Measurements from ENCODE around the gene KCNK6.
"Not testable (repeated sequence)": the region's sequence is repeated elsewhere in the genome, so short reads cannot be mapped to it uniquely, and the experiment has no call there.

The KCNK6 gene

GRCh38 chr19:38324431-38324830 is 4.8 kb downstream of the KCNK6 start:
- DNase-seq = no peak

DNA sequence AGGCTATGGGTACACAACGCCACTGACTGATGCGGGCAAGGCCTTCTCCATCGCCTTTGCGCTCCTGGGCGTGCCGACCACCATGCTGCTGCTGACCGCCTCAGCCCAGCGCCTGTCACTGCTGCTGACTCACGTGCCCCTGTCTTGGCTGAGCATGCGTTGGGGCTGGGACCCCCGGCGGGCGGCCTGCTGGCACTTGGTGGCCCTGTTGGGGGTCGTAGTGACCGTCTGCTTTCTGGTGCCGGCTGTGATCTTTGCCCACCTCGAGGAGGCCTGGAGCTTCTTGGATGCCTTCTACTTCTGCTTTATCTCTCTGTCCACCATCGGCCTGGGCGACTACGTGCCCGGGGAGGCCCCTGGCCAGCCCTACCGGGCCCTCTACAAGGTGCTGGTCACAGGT is 6.9 kb downstream of the KCNK6 start:
- no peak for DNase-seq

DNA sequence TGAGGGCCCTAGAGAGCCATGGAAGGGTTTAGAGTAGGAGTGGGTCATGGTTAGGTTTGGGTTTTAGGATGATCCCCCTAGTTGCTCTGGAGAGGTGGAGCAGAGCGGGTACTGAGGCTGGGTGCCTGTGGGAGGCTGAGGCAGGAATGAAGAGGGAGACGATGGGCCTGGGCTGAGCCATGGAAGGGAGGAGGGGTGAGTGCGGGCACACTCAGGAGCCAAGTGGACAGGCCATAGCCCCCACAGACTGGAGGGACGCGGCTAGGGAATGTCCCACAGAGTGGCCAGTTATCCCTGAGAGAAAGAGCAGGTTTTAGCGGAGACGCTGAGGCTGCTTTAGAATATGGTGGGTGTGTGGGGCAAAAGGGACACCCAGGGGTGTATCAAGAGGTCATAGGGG is 10.0 kb downstream of the KCNK6 start:
- no peak for DNase-seq

- DNase-seq = no peak
These were observed 12.1 kb downstream of the KCNK6 start for GRCh38 chr19:38331728-38332127.

- DNase-seq = no peak
These were observed 13.6 kb downstream of the KCNK6 start for GRCh38 chr19:38333245-38333644.

DNA sequence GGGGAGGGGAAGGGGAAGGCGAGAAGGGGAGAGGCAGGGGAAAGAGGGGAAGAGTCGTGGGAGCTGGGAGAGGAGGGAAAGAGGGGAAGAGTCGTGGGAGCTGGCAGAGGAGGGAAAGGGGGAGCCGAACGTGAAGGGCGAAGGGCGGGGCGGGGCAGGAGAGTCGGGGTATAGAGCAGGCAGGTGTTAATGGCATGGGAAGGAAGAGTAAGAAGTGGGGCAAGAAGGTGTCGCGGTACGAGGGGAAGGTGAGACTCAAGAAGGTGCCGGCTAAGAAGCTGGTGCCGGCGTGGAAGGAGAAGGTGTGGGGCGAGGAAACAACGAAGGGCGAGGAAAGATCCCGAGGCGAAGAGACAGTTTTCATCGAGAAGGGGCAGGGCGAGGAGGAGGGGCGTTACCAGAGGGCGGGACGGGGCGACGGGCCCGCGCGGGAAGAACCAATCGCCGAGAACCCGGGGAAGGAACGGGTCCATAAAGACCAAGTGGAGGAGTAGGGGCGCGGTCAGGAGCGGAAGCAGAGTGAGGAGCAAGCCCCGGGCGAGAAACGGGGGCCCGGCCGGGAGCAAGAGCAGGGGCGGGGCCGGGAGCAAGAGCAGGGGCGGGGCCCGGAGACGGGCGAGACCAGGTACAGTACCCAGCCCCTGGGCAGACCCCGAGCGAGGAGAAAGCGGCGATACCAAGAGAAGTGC is 16.4 kb downstream of the KCNK6 start:
- peak; percentile 96 to 97 for DNase-seq

DNA sequence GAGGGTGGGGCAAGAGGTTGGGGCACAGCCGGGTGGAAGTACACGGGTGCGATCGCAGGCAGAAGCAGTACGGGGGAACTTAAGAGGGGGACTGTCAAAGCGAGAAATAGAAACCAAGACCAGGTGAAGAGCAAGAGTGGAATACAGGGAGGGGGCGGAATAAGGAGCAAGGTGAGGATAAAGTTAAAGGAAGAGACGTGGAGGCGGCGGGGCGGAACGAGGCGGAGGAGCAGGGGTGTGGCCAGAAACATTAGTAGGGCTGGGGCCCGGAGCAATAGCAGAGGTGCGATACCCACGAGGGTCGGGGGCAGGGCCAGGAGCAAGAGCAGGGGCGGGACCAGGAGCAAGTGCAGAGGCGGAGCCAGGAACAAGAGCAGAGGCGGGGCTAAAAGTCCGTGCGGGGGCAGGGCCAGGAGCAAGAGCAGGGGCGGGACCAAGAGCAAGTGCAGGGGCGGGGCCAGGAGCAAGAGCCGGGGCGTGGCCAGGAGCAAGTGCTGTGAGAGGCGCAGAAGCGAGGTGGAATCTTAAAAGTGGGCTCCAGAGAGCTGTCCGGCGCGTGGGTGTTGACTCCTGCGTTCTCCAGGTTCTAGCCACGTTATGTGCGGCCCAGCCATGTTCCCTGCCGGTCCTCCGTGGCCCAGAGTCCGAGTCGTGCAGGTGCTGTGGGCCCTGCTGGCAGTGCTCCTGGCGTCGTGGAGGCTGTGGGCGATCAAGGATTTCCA is 17.2 kb downstream of the KCNK6 start:
- DNase-seq = peak; percentile 97 to 98

- DNase-seq = no peak
These were observed 17.7 kb downstream of the KCNK6 start for GRCh38 chr19:38337360-38337653.

- DNase-seq = not testable (repeated sequence)
These were observed 19.4 kb downstream of the KCNK6 start for GRCh38 chr19:38339011-38339410.

- DNase-seq = no peak
These were observed 21.3 kb downstream of the KCNK6 start for GRCh38 chr19:38340927-38341326.

- DNase-seq = no peak
These were observed 27.2 kb downstream of the KCNK6 start for GRCh38 chr19:38346837-38347236.

DNA sequence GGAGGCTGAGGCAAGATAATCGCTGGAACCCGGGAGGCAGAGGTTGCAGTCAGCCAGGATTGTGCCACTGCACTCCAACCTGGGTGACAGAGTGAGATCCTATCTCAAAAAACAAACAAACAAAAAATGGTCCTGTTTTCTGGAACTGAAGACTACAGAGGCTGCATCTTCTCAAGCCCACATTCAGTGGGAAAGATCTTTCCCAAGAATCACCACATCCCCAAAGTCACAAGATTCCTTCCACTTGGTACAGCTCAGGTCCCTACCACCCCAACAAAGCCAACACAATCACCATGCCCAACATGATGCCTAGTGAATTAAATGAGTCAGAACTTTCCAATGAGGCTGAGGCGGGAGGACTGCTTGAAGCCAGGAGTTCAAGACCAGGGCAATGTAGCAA is 31.2 kb downstream of the KCNK6 start:
- DNase-seq = no peak

GRCh38 chr19:38351865-38352395 is 32.3 kb downstream of the KCNK6 start:
- no peak for DNase-seq

- DNase-seq = no peak
These were observed 33.0 kb downstream of the KCNK6 start for GRCh38 chr19:38352611-38353010.

- DNase-seq = no peak
These were observed 36.4 kb downstream of the KCNK6 start for GRCh38 chr19:38355728-38356725.

- DNase-seq = no peak
These were observed 38.4 kb downstream of the KCNK6 start for GRCh38 chr19:38358071-38358470.

DNA sequence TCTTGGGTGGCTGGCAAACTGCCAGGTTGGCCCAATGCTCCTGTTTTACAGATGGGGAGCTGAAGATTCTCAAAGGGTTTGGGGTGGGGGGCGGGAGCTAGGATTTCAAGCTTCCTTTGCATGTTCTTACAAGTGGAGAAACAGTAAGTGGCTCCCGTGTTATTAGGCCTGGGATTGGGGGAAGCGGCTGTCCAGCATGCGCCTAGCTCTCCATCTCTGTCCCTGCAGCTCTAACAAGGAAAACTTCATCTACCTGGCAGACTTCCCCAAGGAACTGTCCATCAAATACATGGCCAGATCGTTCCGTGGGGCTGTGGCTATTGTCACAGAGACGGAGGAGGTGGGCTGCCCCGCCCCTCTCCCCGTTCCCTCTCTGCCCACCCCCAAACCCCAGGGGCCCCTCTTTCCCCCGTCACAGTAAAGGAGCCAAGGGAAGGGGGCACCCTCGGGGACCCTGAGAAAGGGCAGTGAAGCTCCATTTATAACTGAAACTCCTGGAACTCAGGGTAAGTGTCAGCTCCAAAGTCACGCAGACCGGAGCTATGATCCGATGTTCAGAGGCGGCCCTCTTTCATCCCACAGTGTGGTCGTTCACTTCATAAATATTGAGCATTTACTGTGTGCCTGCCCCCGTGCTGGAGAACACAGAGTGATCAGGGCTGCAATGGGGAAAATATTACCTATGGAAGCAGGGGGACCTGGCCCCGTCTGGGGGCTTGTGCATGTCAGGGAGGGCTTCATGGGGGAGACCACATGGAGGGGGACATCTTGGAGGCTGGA is 39.8 kb downstream of the KCNK6 start:
- DNase-seq = no peak

DNA sequence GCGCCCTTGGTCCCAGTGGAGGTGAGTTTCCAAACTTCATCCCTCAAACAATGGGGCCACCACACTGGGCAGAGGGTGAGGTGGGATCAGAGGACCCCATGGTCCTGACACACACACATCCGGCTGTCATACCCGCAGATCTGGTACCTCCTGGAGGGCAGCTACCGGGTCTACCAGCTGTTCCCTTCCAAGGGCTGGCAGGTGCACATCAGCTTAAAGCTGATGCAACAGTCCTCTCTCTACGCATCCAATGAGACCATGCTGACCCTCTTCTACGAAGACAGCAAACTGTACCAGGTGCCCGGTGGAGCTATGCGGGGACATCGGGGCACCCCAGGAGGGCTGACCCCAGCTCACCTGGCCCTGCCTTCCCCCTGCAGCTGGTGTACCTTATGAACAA is 40.7 kb downstream of the KCNK6 start:
- DNase-seq = no peak

GRCh38 chr19:38360839-38361631 is 41.4 kb downstream of the KCNK6 start:
- no peak for DNase-seq

DNA sequence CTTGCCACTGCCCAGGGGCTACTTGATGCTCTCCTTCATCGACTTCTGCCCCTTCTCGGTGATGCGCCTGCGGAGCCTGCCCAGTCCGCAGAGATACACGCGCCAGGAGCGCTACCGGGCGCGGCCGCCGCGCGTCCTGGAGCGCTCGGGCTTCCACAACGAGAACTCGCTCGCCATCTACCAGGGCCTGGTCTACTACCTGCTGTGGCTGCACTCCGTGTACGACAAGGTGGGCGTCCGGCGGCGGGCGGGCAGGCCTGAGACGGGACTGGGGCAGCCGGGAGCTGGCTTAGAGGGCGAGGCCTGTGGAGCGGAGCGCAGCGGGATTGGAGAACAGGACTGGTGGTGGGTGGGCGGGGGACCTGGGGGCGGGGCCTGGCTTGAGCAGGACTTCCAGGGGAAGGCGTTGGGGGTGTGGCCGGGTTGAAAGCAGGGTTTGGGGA is 42.0 kb downstream of the KCNK6 start:
- DNase-seq = peak; percentile 83 to 87

All from activated CD4-positive, alpha-beta T cell treated with anti-CD3 and anti-CD28 coated beads, Interleukin-2, amount 50 U/mL, for 48 hours (primary cell).